ENCODE data around the gene AANAT. TPM values are rescaled to one million over a fixed set of nuclear protein-coding genes. Genes with fewer than 3 reads are reported as not detected.

Gene AANAT
- total RNA-seq, 2 experiments from 2014 or later, result not detected

- no peak overlapping the region for H3K27ac Mint-ChIP-seq
- H3K4me3 Mint-ChIP-seq, result no peak overlapping the region
Observed at GRCh38 chr17:76480632-76481031, 13.2 kb downstream of the AANAT start.

GRCh38 chr17:76481071-76481655 lies 13.8 kb downstream of the AANAT start:
- peaks cover 8% of the 10 kb centered on the region for H3K36me3 Mint-ChIP-seq
- H3K4me3 Mint-ChIP-seq, result no peak overlapping the region
- H3K4me1 Mint-ChIP-seq (ENCODE audit: low read depth), result no peaks in the 10 kb centered on the region
- DNase-seq, result no peak
- no peak overlapping the region for H3K27ac Mint-ChIP-seq
- ChIA-PET POLR2A (no interaction called here), CTCF (no interaction called here)
- no peaks in the 10 kb centered on the region for H3K27me3 Mint-ChIP-seq
- H3K9me3 Mint-ChIP-seq, result no peaks in the 10 kb centered on the region
- intact Hi-C loops (cut with micrococcal nuclease), result no loop called here

More at GRCh38 chr17:76480632-76481031, 13.2 kb downstream of the AANAT start:
- ChIA-PET CTCF (no interaction called here), POLR2A (no interaction called here)
- intact Hi-C loops (cut with micrococcal nuclease), result no loop called here
- Mint-ChIP-seq H3K9me3 (no peaks in the 10 kb centered on the region), H3K27me3 (no peaks in the 10 kb centered on the region), H3K4me1 (ENCODE audit: low read depth) (no peaks in the 10 kb centered on the region), H3K36me3 (peaks cover 8% of the 10 kb centered on the region)
- DNase-seq, result no peak

- Mint-ChIP-seq H3K27me3 (no peaks in the 10 kb centered on the region), H3K27ac (no peak overlapping the region), H3K4me3 (no peak overlapping the region), H3K9me3 (no peaks in the 10 kb centered on the region), H3K36me3 (peaks cover 9% of the 10 kb centered on the region), H3K4me1 (ENCODE audit: low read depth) (no peaks in the 10 kb centered on the region)
- ChIA-PET POLR2A (no interaction called here), CTCF (no interaction called here)
- intact Hi-C loops (cut with micrococcal nuclease), result no loop called here
- no peak for DNase-seq
Observed at GRCh38 chr17:76484228-76484725, 16.9 kb downstream of the AANAT start.

GRCh38 chr17:76485569-76485968 lies 18.2 kb downstream of the AANAT start:
- no peak overlapping the region for H3K27ac Mint-ChIP-seq
- no peaks in the 10 kb centered on the region for H3K27me3 Mint-ChIP-seq
- H3K4me1 Mint-ChIP-seq (ENCODE audit: low read depth), result peaks cover 3% of the 10 kb centered on the region
- DNase-seq, result no peak
- ChIA-PET CTCF (interaction anchor here (1.5 to 2.4 kb wide), 2 partner anchors 21 to 88 kb away, joined by 5 to 7 read pairs; no protein-coding TSS in a partner anchor), POLR2A (no interaction called here)
- no peak overlapping the region for H3K4me3 Mint-ChIP-seq
- intact Hi-C loops (cut with micrococcal nuclease), result no loop called here
- peaks cover 9% of the 10 kb centered on the region for H3K36me3 Mint-ChIP-seq
- no peaks in the 10 kb centered on the region for H3K9me3 Mint-ChIP-seq

- POLR2A ChIA-PET, result no interaction called here
- no peak overlapping the region for H3K27ac Mint-ChIP-seq
- no peak overlapping the region for H3K4me3 Mint-ChIP-seq
- H3K36me3 Mint-ChIP-seq, result peaks cover 6% of the 10 kb centered on the region
- DNase-seq, result no peak
- no peaks in the 10 kb centered on the region for H3K9me3 Mint-ChIP-seq
- peaks cover 13% of the 10 kb centered on the region for H3K4me1 Mint-ChIP-seq (ENCODE audit: low read depth)
- H3K27me3 Mint-ChIP-seq, result no peaks in the 10 kb centered on the region
- CTCF ChIA-PET, result interaction anchor here (2.4 kb wide), 1 partner anchor 90 kb away, joined by 7 read pairs; no protein-coding TSS in a partner anchor
- intact Hi-C loops (cut with micrococcal nuclease), result no loop called here
Observed at GRCh38 chr17:76487451-76488192, 20.2 kb downstream of the AANAT start.

- ChIA-PET CTCF (interaction anchor here (3.4 kb wide), 1 partner anchor 23 kb away, joined by 13 read pairs; the partner anchor contains the start of gene AANAT), POLR2A (interaction anchor here (0.6 kb wide), 1 partner anchor 29 kb away, joined by 3 read pairs; no protein-coding TSS in a partner anchor)
- DNase-seq, result no peak
- H3K4me3 Mint-ChIP-seq, result no peak overlapping the region
- peak overlapping the region; percentile 32 for H3K27ac Mint-ChIP-seq
- intact Hi-C loops (cut with micrococcal nuclease), result no loop called here
- H3K4me1 Mint-ChIP-seq (ENCODE audit: low read depth), result peaks cover 33% of the 10 kb centered on the region
- H3K9me3 Mint-ChIP-seq, result no peaks in the 10 kb centered on the region
- no peaks in the 10 kb centered on the region for H3K27me3 Mint-ChIP-seq
- H3K36me3 Mint-ChIP-seq, result peaks cover 4% of the 10 kb centered on the region
Observed at GRCh38 chr17:76490112-76490710, 22.8 kb downstream of the AANAT start.

- Mint-ChIP-seq H3K27me3 (no peaks in the 10 kb centered on the region), H3K9me3 (no peaks in the 10 kb centered on the region), H3K27ac (no peak overlapping the region), H3K4me1 (ENCODE audit: low read depth) (peaks cover 36% of the 10 kb centered on the region), H3K36me3 (peaks cover 4% of the 10 kb centered on the region), H3K4me3 (no peak overlapping the region)
- ChIA-PET CTCF (interaction anchor here (0.7 to 3.4 kb wide), 5 partner anchors 10 to 1378 kb away, joined by 3 to 13 read pairs (median 4); partner anchors contain the start of genes AANAT and RHBDF2), POLR2A (interaction anchor here (0.6 to 1.8 kb wide), 3 partner anchors 9 to 673 kb away, joined by 3 to 5 read pairs (median 5); no protein-coding TSS in a partner anchor)
- intact Hi-C loops (cut with micrococcal nuclease), result no loop called here
- DNase-seq, result no peak
Observed at GRCh38 chr17:76491271-76492122, 24.1 kb downstream of the AANAT start.

GRCh38 chr17:76492123-76492988 lies 25.0 kb downstream of the AANAT start:
- CTCF ChIA-PET, result interaction anchor here (0.7 to 3.4 kb wide), 11 partner anchors 9 to 1378 kb away, joined by 3 to 17 read pairs (median 5); partner anchors contain the start of genes AANAT and RHBDF2
- DNase-seq, result peak; percentile 37
- no peaks in the 10 kb centered on the region for H3K9me3 Mint-ChIP-seq
- POLR2A ChIA-PET, result interaction anchor here (0.9 to 1.8 kb wide), 5 partner anchors 8 to 42 kb away, joined by 3 to 5 read pairs (median 4); partner anchors contain the start of gene AANAT
- H3K27ac Mint-ChIP-seq, result peak overlapping the region; percentile 79
- no peaks in the 10 kb centered on the region for H3K27me3 Mint-ChIP-seq
- intact Hi-C loops (cut with micrococcal nuclease), result no loop called here
- peak overlapping the region; percentile 8 for H3K4me3 Mint-ChIP-seq
- peaks cover 39% of the 10 kb centered on the region for H3K4me1 Mint-ChIP-seq (ENCODE audit: low read depth)
- H3K36me3 Mint-ChIP-seq, result peaks cover 4% of the 10 kb centered on the region

GRCh38 chr17:76492989-76493501 lies 25.6 kb downstream of the AANAT start:
- no peaks in the 10 kb centered on the region for H3K9me3 Mint-ChIP-seq
- intact Hi-C loops (cut with micrococcal nuclease), result no loop called here

GRCh38 chr17:76493505-76494167 lies 26.2 kb downstream of the AANAT start:
- POLR2A ChIA-PET, result interaction anchor here (0.7 to 1.8 kb wide), 8 partner anchors 10 to 140 kb away, joined by 3 to 5 read pairs (median 3); partner anchors contain the start of genes AANAT and PRPSAP1
- Mint-ChIP-seq H3K4me3 (peak overlapping the region; percentile 35), H3K9me3 (no peaks in the 10 kb centered on the region), H3K27me3 (no peaks in the 10 kb centered on the region), H3K36me3 (no peaks in the 10 kb centered on the region), H3K27ac (peak overlapping the region; percentile 79), H3K4me1 (ENCODE audit: low read depth) (peaks cover 47% of the 10 kb centered on the region)
- peak; percentile 42 for DNase-seq
- CTCF ChIA-PET, result interaction anchor here (0.9 to 3.4 kb wide), 9 partner anchors 8 to 130 kb away, joined by 3 to 17 read pairs (median 6); partner anchors contain the start of genes AANAT and RHBDF2
- intact Hi-C loops (cut with micrococcal nuclease), result no loop called here

More at GRCh38 chr17:76492989-76493501, 25.6 kb downstream of the AANAT start:
- Mint-ChIP-seq H3K27me3 (no peaks in the 10 kb centered on the region), H3K4me1 (ENCODE audit: low read depth) (peaks cover 42% of the 10 kb centered on the region), H3K36me3 (no peaks in the 10 kb centered on the region), H3K27ac (peak overlapping the region; percentile 79), H3K4me3 (peak overlapping the region; percentile 35)
- DNase-seq, result peak; percentile 83
- ChIA-PET POLR2A (interaction anchor here (0.7 to 1.8 kb wide), 7 partner anchors 10 to 140 kb away, joined by 3 to 5 read pairs (median 3); partner anchors contain the start of genes AANAT and PRPSAP1), CTCF (interaction anchor here (0.9 to 3.4 kb wide), 10 partner anchors 9 to 131 kb away, joined by 3 to 17 read pairs (median 6); partner anchors contain the start of genes AANAT and RHBDF2)

Measured in activated CD4-positive, alpha-beta memory T cell treated with anti-CD3 and anti-CD28 coated beads for 36 hours (primary cell).